ENCODE measurements around the gene SORCS2. TPM values are rescaled to one million over a fixed set of nuclear protein-coding genes. Genes with fewer than 3 reads are reported as not detected.

Gene SORCS2
- total and polyA plus RNA-seq, 2 of the 8 experiments (the other 6 are each of a cell fraction or from before 2014, with no cell fraction given): 0.36 to 1.8 TPM

GRCh38 chr4:7285244-7286094 lies 93.1 kb downstream of the SORCS2 start (continued):
- TF ChIP-seq BACH1 (IDR thresholded peaks at IDR 0.05; ENCODE audit: low read length): no peak
- TF ChIP-seq EZH2 (IDR thresholded peaks at IDR 0.05; ENCODE audit: low read depth, low read length, severe bottlenecking): no peak
- no peak for TF ChIP-seq TCF12 (IDR thresholded peaks at IDR 0.05; ENCODE audit: low read depth, low read length)
